ENCODE measurements around the gene MIOS.

MIOS gene

DNA sequence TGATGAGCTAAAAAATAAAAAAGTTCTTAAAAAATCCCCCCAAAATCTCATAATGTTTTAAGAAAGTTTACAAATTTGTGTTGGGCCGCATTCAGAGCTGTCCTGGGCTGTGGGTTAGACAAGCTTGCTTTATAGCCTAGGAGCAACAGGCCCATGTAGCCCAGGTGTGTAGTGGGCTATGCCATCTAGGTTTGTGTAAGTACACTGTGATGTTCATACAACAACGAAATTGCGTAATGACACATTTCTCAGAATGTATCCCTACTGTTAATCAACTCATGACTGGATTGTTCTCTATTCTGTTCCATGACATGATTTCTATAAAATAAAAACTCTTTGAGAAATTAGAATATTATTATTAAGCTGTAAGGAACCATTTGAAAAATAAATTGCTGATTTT, 13.0 kb downstream of the MIOS start:
- no peak overlapping the region for H2AK5ac ChIP-seq (ENCODE audit: low read length, severe bottlenecking)
- peaks cover 13% of the 10 kb centered on the region for H3K79me1 ChIP-seq (replicated peaks; ENCODE audit: low read length, poor library complexity, severe bottlenecking)
- H3K18ac ChIP-seq (ENCODE audit: low read depth in 1 of 2, low read length in 2 of 2): no peak overlapping the region
- no peak overlapping the region for H2BK120ac ChIP-seq (ENCODE audit: low read depth, low read length)
- no peak overlapping the region for H4K91ac ChIP-seq (ENCODE audit: low read length)
- H3K36me3 ChIP-seq (ENCODE audit: control insufficient read depth in 1 of 2, insufficient read depth in 2 of 2, low read depth in 1 of 2, low read length in 2 of 2): peaks cover 0 to 4% of the 10 kb centered on the region in 2 experiments
- H4K8ac ChIP-seq (ENCODE audit: low read length): no peak overlapping the region
- no peak overlapping the region for H3K9ac ChIP-seq (ENCODE audit: low read length)
- no peak overlapping the region for H2BK15ac ChIP-seq (ENCODE audit: low read depth, poor library complexity, severe bottlenecking)
- no peak overlapping the region for H2BK5ac ChIP-seq (ENCODE audit: low read depth, low read length, poor library complexity, severe bottlenecking)
- H3K27me3 ChIP-seq (ENCODE audit: control insufficient read depth in 1 of 2, insufficient read depth in 1 of 2, low read length in 2 of 2): no peaks in the 10 kb centered on the region
- no peak overlapping the region for H2AFZ ChIP-seq (ENCODE audit: low read depth, low read length)
- H3K14ac ChIP-seq (ENCODE audit: low read length in 2 of 2): no peak overlapping the region
- H3K23ac ChIP-seq (ENCODE audit: low read length in 2 of 2): no peak overlapping the region
- no peak overlapping the region for H3K4ac ChIP-seq (ENCODE audit: low read depth in 1 of 2, low read length in 2 of 2)
- no peaks in the 10 kb centered on the region for H3K4me1 ChIP-seq (ENCODE audit: control insufficient read depth, insufficient read depth, low read depth, low read length)
- H2BK12ac ChIP-seq (ENCODE audit: low read length in 2 of 2): no peak overlapping the region
- no peak overlapping the region for H3K4me2 ChIP-seq (ENCODE audit: low read length, poor library complexity, severe bottlenecking)
- no peaks in the 10 kb centered on the region for H3K9me3 ChIP-seq (ENCODE audit: control insufficient read depth, low read length)
- no peak for DNase-seq
- H3K27ac ChIP-seq (ENCODE audit: low read length, poor library complexity, severe bottlenecking): no peak overlapping the region
- WGBS: 100% methylated on average over 2 of the region's 3 CpGs
- H3K4me3 ChIP-seq (ENCODE audit: insufficient read depth in 1 of 2, low read depth in 1 of 2, low read length in 2 of 2): no peak overlapping the region

DNA sequence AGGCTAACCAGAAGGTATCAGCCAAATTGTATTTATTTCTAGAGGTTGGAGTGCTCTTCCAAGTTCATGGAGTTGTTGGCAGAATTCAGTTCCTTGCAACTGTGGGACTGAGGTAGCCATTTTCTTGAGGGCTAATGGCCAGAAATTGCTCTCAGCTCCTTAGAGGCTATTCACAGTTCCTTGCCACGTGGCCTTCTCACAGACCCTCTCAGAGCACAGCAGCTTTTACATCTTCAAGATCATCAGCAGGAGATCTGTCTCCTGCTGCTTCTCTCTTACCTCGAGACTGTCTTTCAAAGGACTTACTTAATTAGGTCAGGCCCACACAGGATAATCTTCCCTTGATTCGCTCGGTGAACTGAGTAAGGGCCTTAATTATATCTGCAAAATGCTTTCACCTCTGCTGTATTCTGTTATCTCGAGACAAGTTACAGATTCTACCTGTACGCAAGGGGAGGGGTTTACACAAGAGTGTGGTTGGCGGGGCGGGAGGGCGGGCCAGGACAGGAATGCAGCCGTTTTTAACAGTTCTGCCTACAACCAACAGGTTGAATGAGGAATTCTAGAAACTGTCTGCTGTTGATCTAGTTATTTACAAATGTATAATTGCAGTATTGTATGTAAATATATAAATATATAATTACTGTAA, 15.0 kb downstream of the MIOS start:
- no peaks in the 10 kb centered on the region for H3K4me1 ChIP-seq (ENCODE audit: control insufficient read depth, insufficient read depth, low read depth, low read length)
- peaks cover 13% of the 10 kb centered on the region for H3K79me1 ChIP-seq (replicated peaks; ENCODE audit: low read length, poor library complexity, severe bottlenecking)
- no peak overlapping the region for H3K4me3 ChIP-seq (ENCODE audit: insufficient read depth in 1 of 2, low read depth in 1 of 2, low read length in 2 of 2)
- no peak overlapping the region for H2BK15ac ChIP-seq (ENCODE audit: low read depth, poor library complexity, severe bottlenecking)
- H3K23ac ChIP-seq (ENCODE audit: low read length in 2 of 2): no peak overlapping the region
- no peak overlapping the region for H3K27ac ChIP-seq (ENCODE audit: low read length, poor library complexity, severe bottlenecking)
- H2BK12ac ChIP-seq (ENCODE audit: low read length in 2 of 2): no peak overlapping the region
- H3K36me3 ChIP-seq (ENCODE audit: control insufficient read depth in 1 of 2, insufficient read depth in 2 of 2, low read depth in 1 of 2, low read length in 2 of 2): no peaks in the 10 kb centered on the region
- H3K4ac ChIP-seq (ENCODE audit: low read depth in 1 of 2, low read length in 2 of 2): peak overlapping the region in 1 of 2 experiments; percentile 49
- no peak overlapping the region for H4K91ac ChIP-seq (ENCODE audit: low read length)
- H4K8ac ChIP-seq (ENCODE audit: low read length): no peak overlapping the region
- H3K9me3 ChIP-seq (ENCODE audit: control insufficient read depth, low read length): no peaks in the 10 kb centered on the region
- H3K27me3 ChIP-seq (ENCODE audit: control insufficient read depth in 1 of 2, insufficient read depth in 1 of 2, low read length in 2 of 2): no peaks in the 10 kb centered on the region
- 51% methylated on average over 5 of the region's 10 CpGs for WGBS
- H3K9ac ChIP-seq (ENCODE audit: low read length): no peak overlapping the region
- H2AFZ ChIP-seq (ENCODE audit: low read depth, low read length): no peak overlapping the region
- H2AK5ac ChIP-seq (ENCODE audit: low read length, severe bottlenecking): no peak overlapping the region
- no peak overlapping the region for H3K18ac ChIP-seq (ENCODE audit: low read depth in 1 of 2, low read length in 2 of 2)
- no peak overlapping the region for H2BK5ac ChIP-seq (ENCODE audit: low read depth, low read length, poor library complexity, severe bottlenecking)
- H3K14ac ChIP-seq (ENCODE audit: low read length in 2 of 2): no peak overlapping the region
- H3K4me2 ChIP-seq (ENCODE audit: low read length, poor library complexity, severe bottlenecking): no peak overlapping the region
- no peak for DNase-seq
- H2BK120ac ChIP-seq (ENCODE audit: low read depth, low read length): no peak overlapping the region

DNA sequence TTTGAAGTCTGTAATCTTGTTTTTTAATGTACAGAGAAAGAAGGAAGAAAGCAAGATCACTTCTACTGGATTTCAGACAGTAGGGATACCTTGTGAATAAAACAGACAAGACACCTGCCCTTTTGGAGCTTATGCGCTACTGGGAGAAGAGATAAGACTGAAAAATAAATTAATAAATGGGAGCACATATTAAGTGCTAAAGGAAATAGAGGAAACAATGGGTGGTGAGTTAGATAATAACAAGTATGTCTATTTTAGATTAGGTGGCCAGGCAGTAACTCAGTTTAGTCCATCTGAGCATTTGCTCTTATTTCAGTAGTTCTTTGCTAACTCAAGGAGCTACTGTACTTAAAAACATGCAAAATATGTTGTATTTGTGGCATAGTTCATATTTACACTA, 15.9 kb downstream of the MIOS start:
- 94% methylated on average over 1 of the region's 1 CpG for WGBS
- H4K91ac ChIP-seq (ENCODE audit: low read length): no peak overlapping the region
- H3K27me3 ChIP-seq (ENCODE audit: control insufficient read depth in 1 of 2, insufficient read depth in 1 of 2, low read length in 2 of 2): no peaks in the 10 kb centered on the region
- H3K23ac ChIP-seq (ENCODE audit: low read length in 2 of 2): no peak overlapping the region
- H2BK12ac ChIP-seq (ENCODE audit: low read length in 2 of 2): no peak overlapping the region
- H3K9ac ChIP-seq (ENCODE audit: low read length): no peak overlapping the region
- H3K36me3 ChIP-seq (ENCODE audit: control insufficient read depth in 1 of 2, insufficient read depth in 2 of 2, low read depth in 1 of 2, low read length in 2 of 2): no peaks in the 10 kb centered on the region
- H2AK5ac ChIP-seq (ENCODE audit: low read length, severe bottlenecking): no peak overlapping the region
- no peak overlapping the region for H3K27ac ChIP-seq (ENCODE audit: low read length, poor library complexity, severe bottlenecking)
- no peaks in the 10 kb centered on the region for H3K9me3 ChIP-seq (ENCODE audit: control insufficient read depth, low read length)
- no peak overlapping the region for H2BK120ac ChIP-seq (ENCODE audit: low read depth, low read length)
- no peak overlapping the region for H2BK15ac ChIP-seq (ENCODE audit: low read depth, poor library complexity, severe bottlenecking)
- H3K4me2 ChIP-seq (ENCODE audit: low read length, poor library complexity, severe bottlenecking): no peak overlapping the region
- H2AFZ ChIP-seq (ENCODE audit: low read depth, low read length): no peak overlapping the region
- peaks cover 10% of the 10 kb centered on the region for H3K79me1 ChIP-seq (replicated peaks; ENCODE audit: low read length, poor library complexity, severe bottlenecking)
- DNase-seq: no peak
- no peak overlapping the region for H2BK5ac ChIP-seq (ENCODE audit: low read depth, low read length, poor library complexity, severe bottlenecking)
- no peak overlapping the region for H3K18ac ChIP-seq (ENCODE audit: low read depth in 1 of 2, low read length in 2 of 2)
- H4K8ac ChIP-seq (ENCODE audit: low read length): no peak overlapping the region
- H3K4me1 ChIP-seq (ENCODE audit: control insufficient read depth, insufficient read depth, low read depth, low read length): no peaks in the 10 kb centered on the region
- no peak overlapping the region for H3K14ac ChIP-seq (ENCODE audit: low read length in 2 of 2)
- H3K4ac ChIP-seq (ENCODE audit: low read depth in 1 of 2, low read length in 2 of 2): no peak overlapping the region
- H3K4me3 ChIP-seq (ENCODE audit: insufficient read depth in 1 of 2, low read depth in 1 of 2, low read length in 2 of 2): no peak overlapping the region

DNA sequence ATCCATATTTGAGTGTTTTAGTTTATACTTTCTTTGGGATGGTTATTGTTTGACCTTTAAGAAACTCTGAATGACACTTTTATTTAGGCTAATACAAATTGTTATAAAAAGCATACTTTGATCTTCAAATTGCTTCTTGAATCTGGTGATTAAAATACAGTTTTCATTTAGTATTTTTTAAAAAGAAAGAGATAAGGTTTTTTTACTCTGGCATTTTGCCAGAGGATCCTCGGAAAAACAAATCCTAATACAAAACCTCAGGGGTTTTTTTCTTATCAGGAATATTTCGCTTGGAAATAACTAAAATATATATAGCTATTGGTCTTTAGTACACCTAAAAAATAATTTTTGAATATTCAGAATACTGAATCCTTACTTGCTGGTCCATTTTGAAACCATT, 17.0 kb downstream of the MIOS start:
- Histone ChIP-seq H3K14ac (ENCODE audit: low read length in 2 of 2) (no peak overlapping the region), H3K4me2 (ENCODE audit: low read length, poor library complexity, severe bottlenecking) (no peak overlapping the region), H2AK5ac (ENCODE audit: low read length, severe bottlenecking) (no peak overlapping the region), H3K23ac (ENCODE audit: low read length in 2 of 2) (no peak overlapping the region), H2BK15ac (ENCODE audit: low read depth, poor library complexity, severe bottlenecking) (no peak overlapping the region), H3K4me1 (ENCODE audit: control insufficient read depth, insufficient read depth, low read depth, low read length) (no peaks in the 10 kb centered on the region), H3K4ac (ENCODE audit: low read depth in 1 of 2, low read length in 2 of 2) (no peak overlapping the region), H3K27me3 (ENCODE audit: control insufficient read depth in 1 of 2, insufficient read depth in 1 of 2, low read length in 2 of 2) (no peaks in the 10 kb centered on the region), H2BK120ac (ENCODE audit: low read depth, low read length) (no peak overlapping the region), H4K8ac (ENCODE audit: low read length) (no peak overlapping the region), H3K79me1 (replicated peaks; ENCODE audit: low read length, poor library complexity, severe bottlenecking) (peaks cover 7% of the 10 kb centered on the region), H3K9me3 (ENCODE audit: control insufficient read depth, low read length) (no peaks in the 10 kb centered on the region), H3K9ac (ENCODE audit: low read length) (no peak overlapping the region), H3K27ac (ENCODE audit: low read length, poor library complexity, severe bottlenecking) (no peak overlapping the region), H3K36me3 (ENCODE audit: control insufficient read depth in 1 of 2, insufficient read depth in 2 of 2, low read depth in 1 of 2, low read length in 2 of 2) (no peaks in the 10 kb centered on the region), H3K4me3 (ENCODE audit: insufficient read depth in 1 of 2, low read depth in 1 of 2, low read length in 2 of 2) (no peak overlapping the region), H3K18ac (ENCODE audit: low read depth in 1 of 2, low read length in 2 of 2) (no peak overlapping the region), H2AFZ (ENCODE audit: low read depth, low read length) (no peak overlapping the region), H2BK12ac (ENCODE audit: low read length in 2 of 2) (no peak overlapping the region), H2BK5ac (ENCODE audit: low read depth, low read length, poor library complexity, severe bottlenecking) (no peak overlapping the region), H4K91ac (ENCODE audit: low read length) (no peak overlapping the region)
- no CpG with 5 or more reads among the region's 2 CpGs for WGBS
- DNase-seq: no peak

Measured in mesenchymal stem cell (in vitro differentiated cells and primary cell).